GM12878 (cell line): ENCODE results near the gene IL10RA. TPM values are rescaled to one million over a fixed set of nuclear protein-coding genes. Genes with fewer than 3 reads are reported as not detected.

ENCODE experiments used
- ATF3 ChIP-seq: IDR thresholded peaks from 2 replicates; pipeline ENCODE4 v1.6.1; 2011; ENCODE audit warnings: low read depth, mild to moderate bottlenecking, low read length, moderate library complexity, borderline replicate concordance; ENCODE audit errors: extremely low read depth
- BCL3 ChIP-seq: IDR thresholded peaks from 2 replicates; pipeline ENCODE4 v1.6.1; 2011; ENCODE audit warnings: borderline replicate concordance, low read depth, mild to moderate bottlenecking, moderate library complexity, low read length; ENCODE audit not compliant: insufficient read depth, poor library complexity, severe bottlenecking
- CBFB ChIP-seq: IDR thresholded peaks from 2 replicates; pipeline ENCODE4 v1.6.1; 2016; ENCODE audit warnings: antibody characterized with exemption, low read depth
- CEBPB ChIP-seq, 2 experiments: fragments of 150-350 bp in 1 of 2; IDR thresholded peaks; 2 replicates each; pipeline ENCODE4 v1.6.1; 2012 to 2014; ENCODE audit warnings: low read depth in 2 of 2, low read length in 2 of 2, borderline replicate concordance in 1 of 2, inconsistent platforms in 1 of 2
- E2F8 ChIP-seq: fragments of 450-650 bp; IDR thresholded peaks from 2 replicates; pipeline ENCODE4 v1.6.1; 2018; ENCODE audit warnings: mild to moderate bottlenecking, low read depth, moderate library complexity; ENCODE audit not compliant: partially characterized antibody
- ESRRA ChIP-seq: IDR thresholded peaks from 2 replicates; pipeline ENCODE4 v1.6.1; 2012; ENCODE audit warnings: mild to moderate bottlenecking, low read length, improper control_type of control experiment
- HDAC2 ChIP-seq: fragments of 200-600 bp; sonication (generic); IDR thresholded peaks from 2 replicates; pipeline ENCODE4 v1.6.1; 2017
- IKZF1 ChIP-seq: fragments of 450-650 bp; conservative IDR thresholded peaks from 2 replicates; pipeline ENCODE4 v1.6.1; 2017; ENCODE audit warnings: antibody characterized with exemption, mild to moderate bottlenecking
- IKZF2 ChIP-seq, 2 experiments: fragments of 450-650 bp; IDR thresholded peaks; 2 replicates each; pipeline ENCODE4 v1.6.1; 2017; ENCODE audit warnings: mild to moderate bottlenecking in 2 of 2, moderate library complexity in 2 of 2
- IRF4 ChIP-seq: IDR thresholded peaks from 2 replicates; pipeline ENCODE4 v1.6.1; 2011; ENCODE audit warnings: low read depth, low read length
- JUND ChIP-seq: IDR thresholded peaks from 2 replicates; pipeline ENCODE4 v1.6.1; 2012; ENCODE audit warnings: low read depth, mild to moderate bottlenecking, low read length, improper control_type of control experiment, moderate library complexity
- MEF2A ChIP-seq: IDR thresholded peaks from 2 replicates; pipeline ENCODE4 v1.6.1; 2011; ENCODE audit warnings: low read depth, mild to moderate bottlenecking, low read length, moderate library complexity; ENCODE audit not compliant: insufficient read depth
- MLLT1 ChIP-seq: fragments of 450-650 bp; IDR thresholded peaks from 2 replicates; pipeline ENCODE4 v1.6.1; 2016; ENCODE audit warnings: mild to moderate bottlenecking
- NFXL1 ChIP-seq: fragments of 450-650 bp; IDR thresholded peaks from 2 replicates; pipeline ENCODE4 v1.6.1; 2017; ENCODE audit warnings: antibody characterized with exemption, mild to moderate bottlenecking, borderline replicate concordance
- NFYB ChIP-seq: IDR thresholded peaks from 2 replicates; pipeline ENCODE4 v1.6.1; 2011; ENCODE audit warnings: low read depth, mild to moderate bottlenecking, low read length, improper control_type of control experiment, moderate library complexity; ENCODE audit not compliant: insufficient read depth
- RBBP5 ChIP-seq: fragments of 200-600 bp; sonication (generic); conservative IDR thresholded peaks from 2 replicates; pipeline ENCODE4 v1.6.1; 2016
- RCOR1 ChIP-seq: conservative IDR thresholded peaks from 2 replicates; pipeline ENCODE4 v1.6.1; 2012; ENCODE audit warnings: low read depth, low read length, improper control_type of control experiment
- SIN3A ChIP-seq: IDR thresholded peaks from 2 replicates; pipeline ENCODE4 v1.6.1; 2012; ENCODE audit warnings: low read depth, low read length, improper control_type of control experiment
- SMAD1 ChIP-seq: fragments of 450-650 bp; IDR thresholded peaks from 2 replicates; pipeline ENCODE4 v1.6.1; 2018; ENCODE audit warnings: mild to moderate bottlenecking, low read depth; ENCODE audit not compliant: partially characterized antibody
- STAT1 ChIP-seq: fragments of 450-650 bp; conservative IDR thresholded peaks from 2 replicates; pipeline ENCODE4 v1.6.1; 2014; ENCODE audit warnings: antibody characterized with exemption, mild to moderate bottlenecking
- STAT3 ChIP-seq: IDR thresholded peaks from 2 replicates; pipeline ENCODE4 v1.6.1; 2011; ENCODE audit warnings: low read depth, low read length, improper control_type of control experiment
- TAF1 ChIP-seq: IDR thresholded peaks from 2 replicates; pipeline ENCODE4 v1.6.1; 2011; ENCODE audit warnings: mild to moderate bottlenecking, low read depth, low read length, borderline replicate concordance
- USF2 ChIP-seq: IDR thresholded peaks from 2 replicates; pipeline ENCODE4 v1.6.1; 2011; ENCODE audit warnings: low read depth, low read length, improper control_type of control experiment, borderline replicate concordance
- ZNF207 ChIP-seq: fragments of 450-650 bp; IDR thresholded peaks from 2 replicates; pipeline ENCODE4 v1.6.1; 2014; ENCODE audit warnings: antibody characterized with exemption, mild to moderate bottlenecking, borderline replicate concordance
- polyA plus RNA-seq, 11 experiments: library from polyadenylated mRNA; depleted of rRNA in 4 of 11; unstranded in 6 of 11; stranded (reverse) in 5 of 11; fragments of >200 nt; fragmentation: Nextera tagmentation in 4 of 11; fragmentation: Illumina TruSeq in 1 of 11; extraction: Ambion mirVana in 4 of 11; extraction: Trizol in 1 of 11; gene quantifications; 1 replicate in 1 of 11; 2 replicates in 10 of 11; pipeline versions ENCODE4 v1.2.1 to v1.2.3, GENCODE V29; 2011 to 2016; ENCODE audit warnings: inconsistent platforms in 2 of 11, missing spikeins in 2 of 11, low read depth in 1 of 11
- total RNA-seq, 4 experiments: library from RNA; depleted of rRNA in 3 of 4; stranded (reverse); fragments of >200 nt in 3 of 4; fragmentation: Illumina TruSeq in 1 of 4; extraction: Trizol in 1 of 4; gene quantifications; 2 replicates each; pipeline versions ENCODE4 v1.2.1 to v1.2.3, GENCODE V29; 2013 to 2021

IL10RA gene
- total and polyA plus RNA-seq, 10 of the 15 experiments (the other 5 are each of a cell fraction or from before 2014, with no cell fraction given), result 0.77 to 45.9 (median 9.6) TPM

- no peak for TF ChIP-seq RCOR1
- no peak for TF ChIP-seq NFYB
- no peak for TF ChIP-seq JUND
- no peak for TF ChIP-seq ATF3
- TF ChIP-seq CBFB, result 0 out of 2 replicates have a peak, but pooled peaks have one; percentile 29
- no peak for TF ChIP-seq STAT1
- TF ChIP-seq TAF1, result 0 out of 2 replicates have a peak, but pooled peaks have one; percentile 22
- no peak; the same call in 1 of the 2 replicates for TF ChIP-seq IKZF1
- no peak for TF ChIP-seq NFXL1
- no peak for TF ChIP-seq HDAC2
- TF ChIP-seq STAT3, result 0 out of 2 replicates have a peak, but pooled peaks have one; percentile 24
- no peak for TF ChIP-seq SMAD1
- TF ChIP-seq MEF2A, result peak; percentile 32; the same call in 1 of the 2 replicates
- TF ChIP-seq IRF4, result peak; percentile 80
- TF ChIP-seq ESRRA, result no peak
- no peak for TF ChIP-seq BCL3
- TF ChIP-seq ZNF207, result no peak
- TF ChIP-seq SIN3A, result 0 out of 2 replicates have a peak, but pooled peaks have one; percentile 67
- TF ChIP-seq IKZF2 (IDR thresholded peaks at IDR 0.05), result peak; percentile 25 to 83; a peak in 3 of 4 replicates
- no peak for TF ChIP-seq E2F8
- TF ChIP-seq CEBPB (IDR thresholded peaks at IDR 0.05; ENCODE audit: borderline replicate concordance in 1 of 2, low read depth in 2 of 2, low read length in 2 of 2), result peak in 1 of 2 experiments; percentile 45; a peak in 1 of 4 replicates
- TF ChIP-seq MLLT1, result 0 out of 2 replicates have a peak, but pooled peaks have one; percentile 64
- TF ChIP-seq USF2, result peak; percentile 20; the same call in 1 of the 2 replicates
- TF ChIP-seq RBBP5, result no peak
These were observed 884 bp downstream of the IL10RA start (continued) for GRCh38 chr11:117986981-117987574.
